GM19238 (cell line): ENCODE measurements around the gene COTL1.
"Not testable (repeated sequence)": the region's sequence is repeated elsewhere in the genome, so short reads cannot be mapped to it uniquely, and the experiment has no call there.

ENCODE experiments used
- DNase-seq: peaks from one replicate; pipeline ENCODE4 v3.0.0; 2011; ENCODE audit warnings: low spot score; ENCODE audit not compliant: insufficient read length

The COTL1 gene

GRCh38 chr16:84532855-84533486 lies 84.9 kb downstream of the COTL1 start:
- no peak for DNase-seq

- no peak for DNase-seq
Observed at GRCh38 chr16:84532291-84532724, 85.6 kb downstream of the COTL1 start.

- DNase-seq: no peak
Observed at GRCh38 chr16:84531671-84532111, 86.2 kb downstream of the COTL1 start.

- no peak for DNase-seq
Observed at GRCh38 chr16:84530590-84530989, 87.3 kb downstream of the COTL1 start.

GRCh38 chr16:84529607-84530006 lies 88.3 kb downstream of the COTL1 start:
- no peak for DNase-seq

- no peak for DNase-seq
Observed at GRCh38 chr16:84528322-84528721, 89.6 kb downstream of the COTL1 start.

GRCh38 chr16:84527532-84528269 lies 90.2 kb downstream of the COTL1 start:
- no peak for DNase-seq

GRCh38 chr16:84526794-84527531 lies 90.9 kb downstream of the COTL1 start:
- no peak for DNase-seq

GRCh38 chr16:84524941-84525581 lies 92.8 kb downstream of the COTL1 start:
- DNase-seq: not testable (repeated sequence)

- DNase-seq: no peak
Observed at GRCh38 chr16:84524346-84524920, 93.4 kb downstream of the COTL1 start.

- no peak for DNase-seq
Observed at GRCh38 chr16:84521497-84521770, 96.4 kb downstream of the COTL1 start.

GRCh38 chr16:84520725-84521496 lies 97.0 kb downstream of the COTL1 start:
- no peak for DNase-seq

GRCh38 chr16:84519855-84520254 lies 98.0 kb downstream of the COTL1 start:
- DNase-seq: no peak

- no peak for DNase-seq
Observed at GRCh38 chr16:84518804-84519341, 99.0 kb downstream of the COTL1 start.

GRCh38 chr16:84518220-84518619 lies 99.7 kb downstream of the COTL1 start:
- not testable (repeated sequence) for DNase-seq

GRCh38 chr16:84517366-84517765 lies 100.5 kb downstream of the COTL1 start:
- DNase-seq: no peak
